ENCODE data around the gene SLC30A3. TPM values are rescaled to one million over a fixed set of nuclear protein-coding genes. Genes with fewer than 3 reads are reported as not detected.

Gene SLC30A3
- total and polyA plus RNA-seq, 10 of the 15 experiments (the other 5 are each of a cell fraction or from before 2014, with no cell fraction given), result 0.23 TPM; not detected in 9

DNA sequence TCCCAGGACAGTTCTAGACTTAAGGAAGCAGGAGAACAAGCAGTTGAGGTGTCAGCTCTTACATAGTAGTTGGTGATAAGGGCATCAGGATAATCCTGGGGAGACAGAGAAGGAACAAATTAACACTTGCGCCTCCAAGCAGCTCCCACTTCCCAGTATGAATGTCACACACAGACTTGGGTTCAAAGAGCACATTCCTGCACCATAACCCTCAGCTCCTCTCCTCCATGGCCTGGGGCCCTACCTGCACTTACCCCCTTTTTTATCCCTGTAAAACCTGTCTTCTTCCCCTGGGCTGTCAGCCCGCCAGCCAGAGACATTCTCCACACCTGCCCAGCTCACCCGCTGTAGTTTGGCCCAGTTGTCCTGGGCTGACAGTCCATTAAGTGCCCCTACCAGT, 49.3 kb upstream of the SLC30A3 start:
- Histone ChIP-seq H3K4me3 (no peak overlapping the region), H3K4me2 (ENCODE audit: control insufficient read depth, insufficient read depth) (no peak overlapping the region), H3K9me3 (replicated peaks; ENCODE audit: control insufficient read depth, insufficient read depth, low read length) (no peaks in the 10 kb centered on the region; the same call in 2 of the 3 replicates), H3K9ac (ENCODE audit: control insufficient read depth, insufficient read depth, low read length) (no peak overlapping the region), H3K27me3 (replicated peaks in 1 of 2; ENCODE audit: control insufficient read depth in 2 of 2, insufficient read depth in 2 of 2, low read length in 1 of 2) (no peaks in the 10 kb centered on the region), H3K36me3 (ENCODE audit: control insufficient read depth in 2 of 2, insufficient read depth in 2 of 2, low read length in 1 of 2) (peaks cover 0 to 6% of the 10 kb centered on the region in 2 experiments; a peak in 2 of 4 replicates), H3K4me1 (ENCODE audit: control insufficient read depth, insufficient read depth, low read length) (no peaks in the 10 kb centered on the region), H2AFZ (ENCODE audit: control insufficient read depth, low read depth, low read length) (no peak overlapping the region), H4K20me1 (ENCODE audit: control insufficient read depth, insufficient read depth) (no peaks in the 10 kb centered on the region), H3K27ac (ENCODE audit: control insufficient read depth, insufficient read depth) (no peak overlapping the region), H3K79me2 (ENCODE audit: control insufficient read depth, insufficient read depth, low read length) (no peaks in the 10 kb centered on the region)
- ChIA-PET CTCF (interaction anchor here (2.0 kb wide), 1 partner anchor 9 kb away, joined by 15 read pairs; no protein-coding TSS in a partner anchor), SMC1A (ENCODE audit: uncharacterized antibody, unreplicated experiment) (interaction anchor here (1.3 to 1.5 kb wide), 2 partner anchors 9 to 10 kb away, joined by 3 to 5 read pairs; partner anchors contain the start of gene MPV17), POLR2A (no interaction called here), RAD21 (ENCODE audit: unreplicated experiment) (no interaction called here)
- WGBS (ENCODE audit: insufficient coverage, insufficient replicate concordance, low lambda C conversion rate, missing lambda C conversion rate), result 93% methylated on average over 3 of the region's 3 CpGs
- ATAC-seq (no peak), FAIRE-seq (no peak), DNase-seq (ENCODE audit: low read depth, low spot score) (no peak)
- in situ Hi-C loops (cut with MboI) (no loop called here), intact Hi-C loops (cut with micrococcal nuclease; ENCODE audit: unreplicated experiment) (no loop called here)
- no TSS peak for BruUV-seq (replicated peaks)
- TF ChIP-seq BMI1 (IDR thresholded peaks at IDR 0.05; ENCODE audit: borderline replicate concordance) (no peak), NFXL1 (IDR thresholded peaks at IDR 0.05; ENCODE audit: borderline replicate concordance) (no peak), CHD1 (IDR thresholded peaks at IDR 0.05; ENCODE audit: low read depth, low read length) (no peak), RBBP5 (conservative IDR thresholded peaks at IDR 0.05) (no peak), MAX (IDR thresholded peaks at IDR 0.05; ENCODE audit: low read depth, low read length) (no peak), GATAD2B (conservative IDR thresholded peaks at IDR 0.05; ENCODE audit: low read depth) (no peak), SMAD5 (IDR thresholded peaks at IDR 0.05; ENCODE audit: low read depth) (no peak), STAT3 (IDR thresholded peaks at IDR 0.05; ENCODE audit: low read depth, low read length) (no peak), ATF2 (IDR thresholded peaks at IDR 0.05; ENCODE audit: low read length) (no peak), MYC (IDR thresholded peaks at IDR 0.05; ENCODE audit: insufficient read depth, insufficient read length, insufficient replicate concordance, low read length, severe bottlenecking) (no peak), NFYA (IDR thresholded peaks at IDR 0.05; ENCODE audit: borderline replicate concordance, low read depth, low read length) (no peak)
- TF ChIP-seq, protein P1, sequence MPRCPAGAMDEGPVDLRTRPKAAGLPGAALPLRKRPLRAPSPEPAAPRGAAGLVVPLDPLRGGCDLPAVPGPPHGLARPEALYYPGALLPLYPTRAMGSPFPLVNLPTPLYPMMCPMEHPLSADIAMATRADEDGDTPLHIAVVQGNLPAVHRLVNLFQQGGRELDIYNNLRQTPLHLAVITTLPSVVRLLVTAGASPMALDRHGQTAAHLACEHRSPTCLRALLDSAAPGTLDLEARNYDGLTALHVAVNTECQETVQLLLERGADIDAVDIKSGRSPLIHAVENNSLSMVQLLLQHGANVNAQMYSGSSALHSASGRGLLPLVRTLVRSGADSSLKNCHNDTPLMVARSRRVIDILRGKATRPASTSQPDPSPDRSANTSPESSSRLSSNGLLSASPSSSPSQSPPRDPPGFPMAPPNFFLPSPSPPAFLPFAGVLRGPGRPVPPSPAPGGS (IDR thresholded peaks at IDR 0.05; ENCODE audit: borderline replicate concordance, insufficient read depth, low read depth, low read length, poor library complexity, severe bottlenecking), result no peak
- TF ChIP-seq, protein P2, sequence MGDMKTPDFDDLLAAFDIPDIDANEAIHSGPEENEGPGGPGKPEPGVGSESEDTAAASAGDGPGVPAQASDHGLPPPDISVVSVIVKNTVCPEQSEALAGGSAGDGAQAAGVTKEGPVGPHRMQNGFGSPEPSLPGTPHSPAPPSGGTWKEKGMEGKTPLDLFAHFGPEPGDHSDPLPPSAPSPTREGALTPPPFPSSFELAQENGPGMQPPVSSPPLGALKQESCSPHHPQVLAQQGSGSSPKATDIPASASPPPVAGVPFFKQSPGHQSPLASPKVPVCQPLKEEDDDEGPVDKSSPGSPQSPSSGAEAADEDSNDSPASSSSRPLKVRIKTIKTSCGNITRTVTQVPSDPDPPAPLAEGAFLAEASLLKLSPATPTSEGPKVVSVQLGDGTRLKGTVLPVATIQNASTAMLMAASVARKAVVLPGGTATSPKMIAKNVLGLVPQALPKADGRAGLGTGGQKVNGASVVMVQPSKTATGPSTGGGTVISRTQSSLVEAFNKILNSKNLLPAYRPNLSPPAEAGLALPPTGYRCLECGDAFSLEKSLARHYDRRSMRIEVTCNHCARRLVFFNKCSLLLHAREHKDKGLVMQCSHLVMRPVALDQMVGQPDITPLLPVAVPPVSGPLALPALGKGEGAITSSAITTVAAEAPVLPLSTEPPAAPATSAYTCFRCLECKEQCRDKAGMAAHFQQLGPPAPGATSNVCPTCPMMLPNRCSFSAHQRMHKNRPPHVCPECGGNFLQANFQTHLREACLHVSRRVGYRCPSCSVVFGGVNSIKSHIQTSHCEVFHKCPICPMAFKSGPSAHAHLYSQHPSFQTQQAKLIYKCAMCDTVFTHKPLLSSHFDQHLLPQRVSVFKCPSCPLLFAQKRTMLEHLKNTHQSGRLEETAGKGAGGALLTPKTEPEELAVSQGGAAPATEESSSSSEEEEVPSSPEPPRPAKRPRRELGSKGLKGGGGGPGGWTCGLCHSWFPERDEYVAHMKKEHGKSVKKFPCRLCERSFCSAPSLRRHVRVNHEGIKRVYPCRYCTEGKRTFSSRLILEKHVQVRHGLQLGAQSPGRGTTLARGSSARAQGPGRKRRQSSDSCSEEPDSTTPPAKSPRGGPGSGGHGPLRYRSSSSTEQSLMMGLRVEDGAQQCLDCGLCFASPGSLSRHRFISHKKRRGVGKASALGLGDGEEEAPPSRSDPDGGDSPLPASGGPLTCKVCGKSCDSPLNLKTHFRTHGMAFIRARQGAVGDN (IDR thresholded peaks at IDR 0.05), result no peak
- TF ChIP-seq, protein P3, sequence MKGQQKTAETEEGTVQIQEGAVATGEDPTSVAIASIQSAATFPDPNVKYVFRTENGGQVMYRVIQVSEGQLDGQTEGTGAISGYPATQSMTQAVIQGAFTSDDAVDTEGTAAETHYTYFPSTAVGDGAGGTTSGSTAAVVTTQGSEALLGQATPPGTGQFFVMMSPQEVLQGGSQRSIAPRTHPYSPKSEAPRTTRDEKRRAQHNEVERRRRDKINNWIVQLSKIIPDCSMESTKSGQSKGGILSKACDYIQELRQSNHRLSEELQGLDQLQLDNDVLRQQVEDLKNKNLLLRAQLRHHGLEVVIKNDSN (IDR thresholded peaks at IDR 0.05; ENCODE audit: borderline replicate concordance, extremely low read length, insufficient read depth, low read depth, low read length), result no peak

All from GM12878 (cell line).